ENCODE measurements around the gene ABCA2. TPM values are rescaled to one million over a fixed set of nuclear protein-coding genes. Genes with fewer than 3 reads are reported as not detected.

ABCA2 gene
- total RNA-seq, 4 donors from 2014 or later = 14.1 to 20.0 (median 16.7) TPM

GRCh38 chr9:136996361-136997292, 31.4 kb downstream of the ABCA2 start, which contains the start of gene CLIC3:
Gene CLIC3, minus strand, starts transcription at chr9:136996568. Its CDS starts 25 bp downstream, at chr9:136996543.
- intact Hi-C loops (cut with DNase I; ENCODE audit: low total_unique reads) = no loop called here
- Histone ChIP-seq H3K27ac (no peak within 1 kb of the TSS), H3K27me3 (peaks cover 14 to 19% (median 18%) of the 10 kb centered on the region in 3 donors), H3K4me1 (peaks cover 6 to 12% of the 10 kb centered on the region in 2 donors), H3K36me3 (peaks cover 0 to 7% of the 10 kb centered on the region in 2 donors), H3K9me3 (no peaks in the 10 kb centered on the region), H3K4me3 (no peak within 1 kb of the TSS)
- ATAC-seq (no peak), DNase-seq (no peak)
- in situ Hi-C loops (cut with MboI; ENCODE audit: low sequenced_read_pairs in 4 of 4) = no loop called here
- no peak for TF ChIP-seq POLR2A (IDR thresholded peaks at IDR 0.05)
- no peak for TF ChIP-seq CTCF (IDR thresholded peaks at IDR 0.05 in 4 of 5, conservative IDR thresholded peaks at IDR 0.05 in 1 of 5)

GRCh38 chr9:136995772-136996311, 32.2 kb downstream of the ABCA2 start:
- no peaks in the 10 kb centered on the region for H3K9me3 ChIP-seq
- TF ChIP-seq POLR2A (IDR thresholded peaks at IDR 0.05) = no peak
- no peak for TF ChIP-seq CTCF (IDR thresholded peaks at IDR 0.05 in 4 of 5, conservative IDR thresholded peaks at IDR 0.05 in 1 of 5)
- no peak overlapping the region for H3K4me3 ChIP-seq
- ATAC-seq (no peak), DNase-seq (no peak)
- intact Hi-C loops (cut with DNase I; ENCODE audit: low total_unique reads) = no loop called here
- peaks cover 0 to 7% of the 10 kb centered on the region in 2 donors for H3K36me3 ChIP-seq
- in situ Hi-C loops (cut with MboI; ENCODE audit: low sequenced_read_pairs in 4 of 4) = no loop called here
- no peak overlapping the region for H3K27ac ChIP-seq
- H3K27me3 ChIP-seq = peaks cover 14 to 19% (median 18%) of the 10 kb centered on the region in 3 donors
- peaks cover 6 to 12% of the 10 kb centered on the region in 2 donors for H3K4me1 ChIP-seq

- ATAC-seq (no peak), DNase-seq (no peak)
- Histone ChIP-seq H3K27me3 (peaks cover 14 to 19% (median 18%) of the 10 kb centered on the region in 3 donors), H3K9me3 (no peaks in the 10 kb centered on the region), H3K27ac (no peak overlapping the region), H3K4me3 (no peak overlapping the region), H3K4me1 (peaks cover 6 to 12% of the 10 kb centered on the region in 2 donors), H3K36me3 (peaks cover 0 to 7% of the 10 kb centered on the region in 2 donors)
- TF ChIP-seq POLR2A (IDR thresholded peaks at IDR 0.05) (no peak), CTCF (IDR thresholded peaks at IDR 0.05 in 4 of 5, conservative IDR thresholded peaks at IDR 0.05 in 1 of 5) (no peak)
- in situ Hi-C loops (cut with MboI; ENCODE audit: low sequenced_read_pairs in 4 of 4) (no loop called here), intact Hi-C loops (cut with DNase I; ENCODE audit: low total_unique reads) (no loop called here)
Measured at GRCh38 chr9:136995362-136995761, 32.7 kb downstream of the ABCA2 start.

- DNase-seq (no peak), ATAC-seq (no peak)
- H3K9me3 ChIP-seq = no peaks in the 10 kb centered on the region
- no peak overlapping the region for H3K4me3 ChIP-seq
- H3K4me1 ChIP-seq = peaks cover 6 to 12% of the 10 kb centered on the region in 2 donors
- peaks cover 0 to 7% of the 10 kb centered on the region in 2 donors for H3K36me3 ChIP-seq
- intact Hi-C loops (cut with DNase I; ENCODE audit: low total_unique reads) (loop anchor here (5.0 kb wide), 1 partner anchor 148 kb away; the partner anchor contains the start of gene PHPT1), in situ Hi-C loops (cut with MboI; ENCODE audit: low sequenced_read_pairs in 4 of 4) (no loop called here)
- TF ChIP-seq POLR2A (IDR thresholded peaks at IDR 0.05) (no peak), CTCF (IDR thresholded peaks at IDR 0.05 in 4 of 5, conservative IDR thresholded peaks at IDR 0.05 in 1 of 5) (no peak)
- no peak overlapping the region for H3K27ac ChIP-seq
- H3K27me3 ChIP-seq = peaks cover 14 to 19% (median 18%) of the 10 kb centered on the region in 3 donors
Measured at GRCh38 chr9:136994888-136995230, 33.2 kb downstream of the ABCA2 start.
